CD8-positive, alpha-beta memory T cell (primary cell): ENCODE measurements around the gene TUBD1. TPM values are rescaled to one million over a fixed set of nuclear protein-coding genes. Genes with fewer than 3 reads are reported as not detected.
A peak's percentile ranks its signal among the peaks of the same experiment; 100 is the strongest.

Experiments
- CTCF ChIA-PET: fragments of 350-600 bp; sonication (Branson Sonifier 250); formaldehyde crosslinking; loops from one replicate; lab custom pipeline; 2021; ENCODE audit warnings: antibody characterized with exemption; lab: Charles Lee
- POLR2A ChIA-PET: fragments of 350-600 bp; sonication (Branson Sonifier 250); formaldehyde crosslinking; loops from one replicate; lab custom pipeline; 2021; ENCODE audit warnings: antibody characterized with exemption; lab: Charles Lee
- DNase-seq, 5 donors: peaks; one replicate each; pipeline versions ENCODE4 v3.0.0 to v3.0.0-alpha.2; 2020 to 2022; ENCODE audit warnings: mixed read lengths in 1 of 5
- H3K27ac ChIP-seq: one replicate; pipeline ENCODE4 v1.7.0; 2013; ENCODE audit warnings: low read depth, mild to moderate bottlenecking, low read length, moderate library complexity
- H3K27me3 ChIP-seq: 2 replicates; pipeline ENCODE4 v1.7.0; 2013; ENCODE audit warnings: low read length, mild to moderate bottlenecking; ENCODE audit not compliant: insufficient read depth, poor library complexity, severe bottlenecking
- H3K36me3 ChIP-seq: 2 replicates; pipeline ENCODE4 v1.7.0; 2013; ENCODE audit warnings: mild to moderate bottlenecking, low read length, moderate library complexity; ENCODE audit not compliant: insufficient read depth
- H3K4me1 ChIP-seq: 2 replicates; pipeline ENCODE4 v1.7.0; 2013; ENCODE audit warnings: mild to moderate bottlenecking, low read length, moderate library complexity; ENCODE audit not compliant: insufficient read depth
- H3K4me3 ChIP-seq: 2 replicates; pipeline ENCODE4 v1.7.0; 2013; ENCODE audit warnings: mild to moderate bottlenecking, low read length
- H3K9me3 ChIP-seq: 2 replicates; pipeline ENCODE4 v1.7.0; 2013; ENCODE audit warnings: mild to moderate bottlenecking, low read length
- H3K27ac Mint-ChIP-seq, 8 donors: one replicate each; pipeline ENCODE4 v1.8.0; 2020 to 2021; ENCODE audit warnings: mixed read lengths in 8 of 8, mild to moderate bottlenecking in 6 of 8, inconsistent platforms in 3 of 8, moderate library complexity in 3 of 8
- H3K27me3 Mint-ChIP-seq, 2 donors: one replicate each; pipeline ENCODE4 v1.8.0; 2020 to 2021; ENCODE audit warnings: mixed read lengths in 2 of 2, mild to moderate bottlenecking in 1 of 2, moderate library complexity in 1 of 2
- H3K36me3 Mint-ChIP-seq, 3 donors: one replicate each; pipeline ENCODE4 v1.8.0; 2020 to 2021; ENCODE audit warnings: mixed read lengths in 3 of 3, inconsistent platforms in 1 of 3, mild to moderate bottlenecking in 1 of 3
- H3K4me1 Mint-ChIP-seq, 3 donors: one replicate each; pipeline ENCODE4 v1.8.0; 2020 to 2021; ENCODE audit warnings: mixed read lengths in 3 of 3, inconsistent platforms in 1 of 3, mild to moderate bottlenecking in 1 of 3
- H3K4me3 Mint-ChIP-seq, 7 donors: one replicate each; pipeline ENCODE4 v1.8.0; 2020 to 2021; ENCODE audit warnings: mixed read lengths in 7 of 7, mild to moderate bottlenecking in 6 of 7, moderate library complexity in 4 of 7, inconsistent platforms in 2 of 7
- H3K9me3 Mint-ChIP-seq, 5 donors: one replicate each; pipeline ENCODE4 v1.8.0; 2020 to 2022; ENCODE audit warnings: mixed read lengths in 5 of 5, mild to moderate bottlenecking in 3 of 5, moderate library complexity in 2 of 5, inconsistent platforms in 1 of 5
- polyA plus RNA-seq: library from polyadenylated mRNA; unstranded; fragments of 300-500 nt; fragmentation: Illumina TruSeq; gene quantifications from one replicate; pipeline ENCODE4 v1.2.3, GENCODE V29; 2021
- total RNA-seq, 2 experiments: library from RNA; stranded (reverse); gene quantifications; one replicate each; pipeline ENCODE4 v1.2.3, GENCODE V29; 2021

TUBD1 gene
- total and polyA plus RNA-seq, 3 experiments from 2014 or later, result 9.5 to 17.3 (median 11.9) TPM

DNA sequence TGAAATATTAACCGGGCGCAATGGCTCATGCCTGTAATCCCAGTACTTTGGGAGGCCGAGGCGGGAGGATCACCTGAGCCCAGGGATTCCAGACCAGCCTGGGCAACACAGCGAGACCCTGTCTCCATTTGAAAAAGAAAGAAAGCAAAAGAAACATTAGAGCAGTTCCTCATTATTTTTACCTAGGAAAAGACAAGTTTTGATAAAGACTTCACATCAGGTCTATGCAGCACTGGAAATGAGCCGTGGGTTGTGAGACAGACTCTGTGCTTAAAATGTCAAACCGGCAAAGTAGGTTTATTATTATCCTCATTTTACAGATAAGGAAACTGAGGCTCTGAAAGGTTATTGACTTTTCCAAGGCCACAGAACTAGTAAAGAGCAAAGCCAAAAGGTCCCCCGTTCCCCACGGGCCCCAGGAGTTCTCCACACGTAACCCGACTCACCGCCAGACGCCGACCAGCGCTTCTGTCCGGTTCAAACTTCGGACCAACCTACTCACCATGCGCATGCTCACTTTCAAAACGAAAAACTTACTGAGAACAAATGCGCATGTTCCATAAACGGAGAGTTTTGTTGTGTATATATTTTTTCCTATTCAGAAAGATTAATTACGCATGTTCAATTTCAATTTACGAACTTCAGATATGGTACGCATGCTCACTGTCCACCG lies 356 bp downstream of the TUBD1 start:
- peak overlapping the region; percentile 95 for H3K4me3 ChIP-seq
- Mint-ChIP-seq H3K27ac (peak overlapping the region; percentile 97 to 100 (median 100)), H3K36me3 (peaks cover 0 to 51% (median 10%) of the 10 kb centered on the region in 3 donors), H3K27me3 (peaks cover 0 to 1% of the 10 kb centered on the region in 2 donors), H3K4me3 (peak overlapping the region; percentile 98 to 100 (median 99)), H3K4me1 (peaks cover 46 to 77% (median 66%) of the 10 kb centered on the region in 3 donors), H3K9me3 (no peaks in the 10 kb centered on the region)
- peak in 1 of 5 donors; percentile 7 for DNase-seq
- ChIA-PET CTCF (interaction anchor here (1.2 to 1.4 kb wide), 3 partner anchors 22 to 144 kb away, joined by 3 to 5 read pairs (median 5); no protein-coding TSS in a partner anchor), POLR2A (interaction anchor here (0.5 to 2.5 kb wide), 7 partner anchors 17 to 273 kb away, joined by 3 to 15 read pairs (median 5); partner anchors contain the start of genes CLTC and RNFT1)
- peak overlapping the region; percentile 90 for H3K27ac ChIP-seq
- H3K36me3 ChIP-seq, result no peaks in the 10 kb centered on the region
- no peaks in the 10 kb centered on the region for H3K9me3 ChIP-seq
- no peaks in the 10 kb centered on the region for H3K27me3 ChIP-seq
- H3K4me1 ChIP-seq, result peaks cover 24% of the 10 kb centered on the region

DNA sequence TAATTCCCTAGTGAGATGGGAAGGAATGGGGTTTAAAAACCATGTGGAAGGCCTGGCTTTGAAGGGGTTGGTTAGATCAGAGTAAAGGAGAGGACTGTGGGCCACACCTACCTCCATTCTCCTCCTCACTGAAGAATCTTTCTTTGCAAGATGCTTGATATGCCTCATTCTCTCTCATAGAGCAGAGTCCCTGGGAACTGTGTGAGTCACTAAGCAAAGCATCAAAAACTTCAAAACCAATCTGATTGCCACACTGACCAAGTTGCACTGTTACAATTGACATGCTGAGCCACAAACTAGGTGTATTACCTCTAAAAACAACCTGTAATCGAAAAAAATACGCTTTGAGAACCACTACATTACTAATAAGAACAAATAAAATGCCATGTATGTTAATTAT lies 2.0 kb downstream of the TUBD1 start:
- H3K27ac Mint-ChIP-seq, result peak overlapping the region in 7 of 8 donors; percentile 4 to 97 (median 43)
- CTCF ChIA-PET, result interaction anchor here (0.9 to 1.2 kb wide), 2 partner anchors 23 to 137 kb away, joined by 3 read pairs; no protein-coding TSS in a partner anchor

DNA sequence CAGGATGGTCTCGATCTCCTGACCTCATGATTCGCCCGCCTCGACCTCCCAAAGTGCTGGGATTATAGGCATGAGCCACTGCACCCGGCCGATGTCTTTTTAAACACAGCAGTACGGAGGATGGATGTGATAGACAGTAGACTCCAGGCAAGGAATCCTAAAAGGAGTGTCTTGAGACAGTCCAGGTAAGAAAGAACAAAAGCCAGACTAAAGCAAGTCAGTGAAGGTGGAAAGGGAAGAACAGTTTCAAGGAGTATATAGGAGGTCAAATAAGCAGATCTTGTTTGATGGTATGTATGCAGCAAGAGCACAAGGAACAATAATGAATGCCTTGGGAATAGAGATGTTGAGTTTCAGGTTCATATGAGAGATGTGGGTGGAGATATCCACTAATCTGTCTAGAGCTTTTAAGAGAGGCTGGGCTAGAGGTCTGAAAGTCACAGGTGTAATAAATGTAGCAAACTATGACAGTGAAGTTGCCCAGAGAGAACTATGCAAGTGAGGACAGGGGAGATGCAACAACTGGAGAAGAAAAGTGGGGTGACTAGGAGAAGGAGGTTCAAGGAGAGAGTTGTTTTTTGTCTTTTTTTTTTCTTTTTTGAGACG lies 4.5 kb downstream of the TUBD1 start:
- Histone ChIP-seq H3K4me3 (no peak overlapping the region), H3K36me3 (peaks cover 15% of the 10 kb centered on the region), H3K27ac (no peak overlapping the region), H3K27me3 (no peaks in the 10 kb centered on the region), H3K4me1 (peaks cover 13% of the 10 kb centered on the region), H3K9me3 (no peaks in the 10 kb centered on the region)
- Mint-ChIP-seq H3K36me3 (peaks cover 0 to 62% (median 13%) of the 10 kb centered on the region in 3 donors), H3K4me1 (peaks cover 34 to 60% (median 38%) of the 10 kb centered on the region in 3 donors), H3K9me3 (no peaks in the 10 kb centered on the region), H3K4me3 (peak overlapping the region in 2 of 7 donors; percentile 72 to 79), H3K27ac (peak overlapping the region in 6 of 8 donors; percentile 6 to 72 (median 16)), H3K27me3 (no peaks in the 10 kb centered on the region)
- DNase-seq, result no peak
- POLR2A ChIA-PET, result no interaction called here
- CTCF ChIA-PET, result interaction anchor here (0.8 to 1.8 kb wide), 2 partner anchors 27 to 134 kb away, joined by 4 read pairs; no protein-coding TSS in a partner anchor

More for the DNA sequence above, 2.0 kb downstream of the TUBD1 start:
- POLR2A ChIA-PET, result no interaction called here
- H3K36me3 Mint-ChIP-seq, result peaks cover 0 to 55% (median 10%) of the 10 kb centered on the region in 3 donors
- peaks cover 24% of the 10 kb centered on the region for H3K4me1 ChIP-seq
- H3K4me1 Mint-ChIP-seq, result peaks cover 44 to 76% (median 57%) of the 10 kb centered on the region in 3 donors
- no peak overlapping the region for H3K27ac ChIP-seq
- H3K27me3 Mint-ChIP-seq, result peaks cover 0 to 1% of the 10 kb centered on the region in 2 donors
- H3K4me3 ChIP-seq, result no peak overlapping the region
- H3K36me3 ChIP-seq, result peaks cover 4% of the 10 kb centered on the region
- DNase-seq, result no peak
- H3K27me3 ChIP-seq, result no peaks in the 10 kb centered on the region
- H3K4me3 Mint-ChIP-seq, result peak overlapping the region; percentile 14 to 87 (median 40)
- H3K9me3 Mint-ChIP-seq, result no peaks in the 10 kb centered on the region
- H3K9me3 ChIP-seq, result no peaks in the 10 kb centered on the region

DNA sequence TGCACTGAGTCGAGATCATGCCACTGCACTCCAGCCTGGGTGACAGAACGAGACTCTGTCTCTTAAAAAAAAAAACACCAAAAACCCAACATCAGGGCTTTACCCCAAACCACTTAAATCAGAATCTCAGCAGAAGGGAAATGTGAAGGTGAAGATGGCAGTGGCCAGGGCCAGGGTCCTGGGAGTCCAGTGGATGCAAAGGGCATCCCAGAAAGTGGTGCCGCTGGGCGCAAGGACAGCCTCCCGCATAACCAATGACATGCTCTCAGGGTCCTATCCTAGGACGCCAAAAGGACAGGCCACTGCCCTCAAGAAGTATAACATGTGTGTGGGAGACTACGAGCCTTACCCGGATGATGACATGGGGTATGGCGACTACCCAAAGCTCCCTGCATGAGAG lies 7.9 kb downstream of the TUBD1 start:
- Mint-ChIP-seq H3K4me3 (no peak overlapping the region), H3K27ac (peak overlapping the region in 1 of 8 donors; percentile 54), H3K4me1 (peaks cover 12 to 27% (median 14%) of the 10 kb centered on the region in 3 donors), H3K36me3 (peaks cover 6 to 67% (median 13%) of the 10 kb centered on the region in 3 donors), H3K27me3 (no peaks in the 10 kb centered on the region), H3K9me3 (no peaks in the 10 kb centered on the region)
- DNase-seq, result no peak
- CTCF ChIA-PET, result no interaction called here
- Histone ChIP-seq H3K4me3 (no peak overlapping the region), H3K36me3 (peaks cover 19% of the 10 kb centered on the region), H3K27ac (no peak overlapping the region), H3K4me1 (no peaks in the 10 kb centered on the region), H3K9me3 (no peaks in the 10 kb centered on the region), H3K27me3 (no peaks in the 10 kb centered on the region)
- POLR2A ChIA-PET, result no interaction called here

- H3K4me1 ChIP-seq, result no peaks in the 10 kb centered on the region
- DNase-seq, result no peak
- no peaks in the 10 kb centered on the region for H3K27me3 ChIP-seq
- Mint-ChIP-seq H3K9me3 (no peaks in the 10 kb centered on the region), H3K4me3 (no peak overlapping the region), H3K4me1 (peaks cover 0 to 3% (median 0%) of the 10 kb centered on the region in 3 donors), H3K27me3 (no peaks in the 10 kb centered on the region), H3K27ac (peak overlapping the region in 1 of 8 donors; percentile 17), H3K36me3 (peaks cover 6 to 71% (median 16%) of the 10 kb centered on the region in 3 donors)
- H3K27ac ChIP-seq, result no peak overlapping the region
- no peak overlapping the region for H3K4me3 ChIP-seq
- ChIA-PET POLR2A (no interaction called here), CTCF (interaction anchor here (1.2 kb wide), 1 partner anchor 53 kb away, joined by 3 read pairs; no protein-coding TSS in a partner anchor)
- no peaks in the 10 kb centered on the region for H3K9me3 ChIP-seq
- peaks cover 15% of the 10 kb centered on the region for H3K36me3 ChIP-seq
These were observed 14.1 kb downstream of the TUBD1 start for GRCh38 chr17:59878624-59879023.

DNA sequence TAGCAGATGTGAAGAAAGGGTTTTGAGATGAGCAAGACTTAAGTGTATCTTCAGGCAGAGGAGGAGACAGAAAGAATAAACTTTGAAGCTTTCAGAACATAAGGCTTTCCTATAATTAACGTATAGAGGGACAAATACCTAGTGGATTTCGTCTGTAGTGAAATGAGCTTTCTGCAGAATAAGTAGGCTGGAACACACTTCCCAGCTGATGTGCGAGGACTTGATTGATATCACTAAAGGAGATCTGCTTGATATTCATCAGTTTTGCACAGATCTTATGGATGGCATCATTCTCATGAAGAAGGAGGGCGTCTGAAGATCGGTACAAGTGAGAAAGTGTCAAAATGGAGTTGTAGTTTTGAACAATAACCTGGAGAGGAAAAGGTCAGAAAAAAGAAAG lies 14.8 kb downstream of the TUBD1 start:
- H3K4me1 ChIP-seq, result no peaks in the 10 kb centered on the region
- peaks cover 6 to 71% (median 16%) of the 10 kb centered on the region in 3 donors for H3K36me3 Mint-ChIP-seq
- no peak overlapping the region for H3K27ac ChIP-seq
- H3K27me3 Mint-ChIP-seq, result no peaks in the 10 kb centered on the region
- ChIA-PET POLR2A (interaction anchor here (0.7 kb wide), 1 partner anchor 125 kb away, joined by 5 read pairs; no protein-coding TSS in a partner anchor), CTCF (interaction anchor here (1.2 kb wide), 1 partner anchor 52 kb away, joined by 3 read pairs; no protein-coding TSS in a partner anchor)
- no peaks in the 10 kb centered on the region for H3K9me3 ChIP-seq
- H3K4me3 ChIP-seq, result no peak overlapping the region
- peaks cover 15% of the 10 kb centered on the region for H3K36me3 ChIP-seq
- H3K4me1 Mint-ChIP-seq, result peaks cover 0 to 3% (median 0%) of the 10 kb centered on the region in 3 donors
- no peaks in the 10 kb centered on the region for H3K27me3 ChIP-seq
- H3K9me3 Mint-ChIP-seq, result no peaks in the 10 kb centered on the region
- peak overlapping the region in 2 of 8 donors; percentile 78 to 80 for H3K27ac Mint-ChIP-seq
- no peak overlapping the region for H3K4me3 Mint-ChIP-seq
- DNase-seq, result no peak

- Mint-ChIP-seq H3K36me3 (peaks cover 5 to 66% (median 18%) of the 10 kb centered on the region in 3 donors), H3K27ac (no peak overlapping the region), H3K4me3 (no peak overlapping the region), H3K4me1 (peaks cover 0 to 3% (median 0%) of the 10 kb centered on the region in 3 donors), H3K27me3 (no peaks in the 10 kb centered on the region), H3K9me3 (no peaks in the 10 kb centered on the region)
- Histone ChIP-seq H3K36me3 (peaks cover 15% of the 10 kb centered on the region), H3K27ac (no peak overlapping the region), H3K27me3 (no peaks in the 10 kb centered on the region), H3K4me3 (no peak overlapping the region), H3K4me1 (no peaks in the 10 kb centered on the region), H3K9me3 (no peaks in the 10 kb centered on the region)
- ChIA-PET CTCF (interaction anchor here (0.7 kb wide), 1 partner anchor 17 kb away, joined by 3 read pairs; no protein-coding TSS in a partner anchor), POLR2A (interaction anchor here (1.0 kb wide), 1 partner anchor 17 kb away, joined by 3 read pairs; the partner anchor contains the start of genes RPS6KB1 and TUBD1)
- no peak for DNase-seq
These were observed 16.6 kb downstream of the TUBD1 start for GRCh38 chr17:59876107-59876506.
